K562 (cell line): ENCODE data around the gene PUS10. TPM values are rescaled to one million over a fixed set of nuclear protein-coding genes. Genes with fewer than 3 reads are reported as not detected.

Experiments
- CHD7 ChIP-seq: fragments of 200-600 bp; sonication (generic); IDR thresholded peaks from one replicate; pipeline ENCODE4 v1.6.1; 2012; ENCODE audit warnings: mild to moderate bottlenecking, low read depth, low read length, inconsistent platforms
- CREM ChIP-seq: IDR thresholded peaks from 2 replicates; pipeline ENCODE4 v1.6.1; 2014; ENCODE audit warnings: antibody characterized with exemption, low read depth
- DACH1 ChIP-seq: fragments of 450-650 bp; IDR thresholded peaks from 2 replicates; pipeline ENCODE4 v1.6.1; 2018; ENCODE audit not compliant: partially characterized antibody
- HNRNPL ChIP-seq: fragments of 200-400 bp; formaldehyde crosslinking; IDR thresholded peaks from 2 replicates; pipeline ENCODE4 v1.6.1; 2017; ENCODE audit warnings: low read depth, mild to moderate bottlenecking, low read length
- POLR2G ChIP-seq: fragments of 200-400 bp; formaldehyde crosslinking; IDR thresholded peaks from 2 replicates; pipeline ENCODE4 v1.6.1; 2017; ENCODE audit warnings: low read depth, mild to moderate bottlenecking, antibody characterized with exemption, low read length, moderate library complexity
- PREB ChIP-seq: sonication (generic); formaldehyde crosslinking; IDR thresholded peaks from 2 replicates; pipeline ENCODE4 v1.8.1; 2023; ENCODE audit warnings: mild to moderate bottlenecking, missing genetic modification reagents
- polyA plus RNA-seq, 8 experiments: library from polyadenylated mRNA; depleted of rRNA in 4 of 8; stranded (reverse) in 5 of 8; unstranded in 3 of 8; fragments of >200 nt; fragmentation: Nextera tagmentation in 2 of 8; fragmentation: Illumina TruSeq in 1 of 8; extraction: Ambion mirVana in 2 of 8; extraction: Trizol in 1 of 8; gene quantifications; 2 replicates each; pipeline versions ENCODE4 v1.2.1 to v1.2.3, GENCODE V29; 2011 to 2014; ENCODE audit warnings: inconsistent platforms in 1 of 8, missing spikeins in 1 of 8
- total RNA-seq, 7 experiments: library from RNA; depleted of rRNA in 6 of 7; stranded (reverse); fragments of >200 nt in 6 of 7; fragmentation: Illumina TruSeq in 2 of 7; extraction: Trizol in 2 of 7; gene quantifications; 2 replicates each; pipeline versions ENCODE4 v1.2.1 to v1.2.3, GENCODE V29; 2011 to 2021; ENCODE audit warnings: low replicate concordance in 1 of 7
- TF ChIP-seq, protein P1 (sequence below), 3 experiments: fragments of 200-800 bp in 1 of 3; fragments of 250-450 bp in 1 of 3; fragments of 450-650 bp in 1 of 3; sonication (Bioruptor Pico) in 1 of 3; sonication (Bioruptor generic) in 1 of 3; formaldehyde crosslinking in 1 of 3; IDR thresholded peaks; 2 replicates each; pipeline versions ENCODE4 v1.6.1 to v1.8.0; 2016 to 2022; ENCODE audit warnings: mild to moderate bottlenecking in 2 of 3, missing genetic modification characterization in 2 of 3, missing compliant biosample characterization in 1 of 3, moderate library complexity in 1 of 3
- TF ChIP-seq, protein P2 (sequence below): fragments of 450-650 bp; formaldehyde crosslinking; IDR thresholded peaks from 2 replicates; pipeline ENCODE4 v1.4.0; 2022; ENCODE audit warnings: mild to moderate bottlenecking, moderate library complexity

PUS10 gene
- total and polyA plus RNA-seq, 9 of the 15 experiments (the other 6 are each of a cell fraction or from before 2014, with no cell fraction given): 5.0 to 10.7 (median 7.6) TPM

- TF ChIP-seq HNRNPL (no peak), CHD7 (no peak), DACH1 (peak; percentile 37), POLR2G (peak; percentile 94), PREB (CRISPR knock-in tag) (no peak), CREM (peak; percentile 82)
- TF ChIP-seq, protein P1, sequence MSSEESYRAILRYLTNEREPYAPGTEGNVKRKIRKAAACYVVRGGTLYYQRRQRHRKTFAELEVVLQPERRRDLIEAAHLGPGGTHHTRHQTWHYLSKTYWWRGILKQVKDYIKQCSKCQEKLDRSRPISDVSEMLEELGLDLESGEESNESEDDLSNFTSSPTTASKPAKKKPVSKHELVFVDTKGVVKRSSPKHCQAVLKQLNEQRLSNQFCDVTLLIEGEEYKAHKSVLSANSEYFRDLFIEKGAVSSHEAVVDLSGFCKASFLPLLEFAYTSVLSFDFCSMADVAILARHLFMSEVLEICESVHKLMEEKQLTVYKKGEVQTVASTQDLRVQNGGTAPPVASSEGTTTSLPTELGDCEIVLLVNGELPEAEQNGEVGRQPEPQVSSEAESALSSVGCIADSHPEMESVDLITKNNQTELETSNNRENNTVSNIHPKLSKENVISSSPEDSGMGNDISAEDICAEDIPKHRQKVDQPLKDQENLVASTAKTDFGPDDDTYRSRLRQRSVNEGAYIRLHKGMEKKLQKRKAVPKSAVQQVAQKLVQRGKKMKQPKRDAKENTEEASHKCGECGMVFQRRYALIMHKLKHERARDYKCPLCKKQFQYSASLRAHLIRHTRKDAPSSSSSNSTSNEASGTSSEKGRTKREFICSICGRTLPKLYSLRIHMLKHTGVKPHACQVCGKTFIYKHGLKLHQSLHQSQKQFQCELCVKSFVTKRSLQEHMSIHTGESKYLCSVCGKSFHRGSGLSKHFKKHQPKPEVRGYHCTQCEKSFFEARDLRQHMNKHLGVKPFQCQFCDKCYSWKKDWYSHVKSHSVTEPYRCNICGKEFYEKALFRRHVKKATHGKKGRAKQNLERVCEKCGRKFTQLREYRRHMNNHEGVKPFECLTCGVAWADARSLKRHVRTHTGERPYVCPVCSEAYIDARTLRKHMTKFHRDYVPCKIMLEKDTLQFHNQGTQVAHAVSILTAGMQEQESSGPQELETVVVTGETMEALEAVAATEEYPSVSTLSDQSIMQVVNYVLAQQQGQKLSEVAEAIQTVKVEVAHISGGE (CRISPR knock-in tag; IDR thresholded peaks at IDR 0.05): peak in 1 of 3 experiments; percentile 96; a peak in 1 of 6 replicates
- TF ChIP-seq, protein P2, sequence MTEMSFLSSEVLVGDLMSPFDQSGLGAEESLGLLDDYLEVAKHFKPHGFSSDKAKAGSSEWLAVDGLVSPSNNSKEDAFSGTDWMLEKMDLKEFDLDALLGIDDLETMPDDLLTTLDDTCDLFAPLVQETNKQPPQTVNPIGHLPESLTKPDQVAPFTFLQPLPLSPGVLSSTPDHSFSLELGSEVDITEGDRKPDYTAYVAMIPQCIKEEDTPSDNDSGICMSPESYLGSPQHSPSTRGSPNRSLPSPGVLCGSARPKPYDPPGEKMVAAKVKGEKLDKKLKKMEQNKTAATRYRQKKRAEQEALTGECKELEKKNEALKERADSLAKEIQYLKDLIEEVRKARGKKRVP (CRISPR knock-in tag): no peak
Observed at GRCh38 chr2:61017556-61018317, at the start of gene PUS10, which contains the start of gene PEX13 (continued).
